Glutamatergic neuron (in vitro differentiated cells): Measurements from ENCODE around the gene RPL41. TPM values are rescaled to one million over a fixed set of nuclear protein-coding genes. Genes with fewer than 3 reads are reported as not detected.
"Not testable (repeated sequence)": the region's sequence is repeated elsewhere in the genome, so short reads cannot be mapped to it uniquely, and the experiment has no call there.

Experiments used
- DNase-seq: peaks from one replicate; pipeline ENCODE4 v3.0.0; 2022
- H3K27ac Mint-ChIP-seq: one replicate; pipeline ENCODE4 v1.8.0; 2020; ENCODE audit warnings: mild to moderate bottlenecking, mixed read lengths, inconsistent platforms; ENCODE audit not compliant: unreplicated experiment
- H3K27me3 Mint-ChIP-seq: one replicate; pipeline ENCODE4 v1.8.0; 2020; ENCODE audit warnings: mild to moderate bottlenecking, moderate library complexity, mixed read lengths, inconsistent platforms; ENCODE audit not compliant: unreplicated experiment
- H3K36me3 Mint-ChIP-seq: one replicate; pipeline ENCODE4 v1.8.0; 2020; ENCODE audit warnings: mild to moderate bottlenecking, mixed read lengths, inconsistent platforms; ENCODE audit not compliant: unreplicated experiment
- H3K4me1 Mint-ChIP-seq: one replicate; pipeline ENCODE4 v1.8.0; 2020; ENCODE audit warnings: mild to moderate bottlenecking, low read depth, mixed read lengths, inconsistent platforms; ENCODE audit not compliant: unreplicated experiment
- H3K4me3 Mint-ChIP-seq: one replicate; pipeline ENCODE4 v1.8.0; 2020; ENCODE audit warnings: mild to moderate bottlenecking, mixed read lengths, inconsistent platforms; ENCODE audit not compliant: unreplicated experiment
- H3K9me3 Mint-ChIP-seq: one replicate; pipeline ENCODE4 v1.8.0; 2020; ENCODE audit warnings: mild to moderate bottlenecking, moderate library complexity, mixed read lengths, inconsistent platforms; ENCODE audit not compliant: unreplicated experiment
- long read RNA-seq: library from polyadenylated mRNA; unstranded; transcript quantifications from one replicate; pipeline ENCODE4 v2.0.0, GENCODE V29; 2020; ENCODE audit not compliant: unreplicated experiment
- total RNA-seq: library from RNA; stranded (reverse); fragmentation: NEBNext Ultra II Directional; extraction: Animal tissue kit (Norgen Biotek cat#: 25700); gene quantifications from one replicate; pipeline ENCODE4 v1.2.1, GENCODE V29; 2021; ENCODE audit not compliant: unreplicated experiment
- TF ChIP-seq, protein P1 (sequence below): fragments of 200-600 bp; sonication (generic); IDR thresholded peaks from one replicate; pipeline ENCODE4 v1.5.0; 2021; ENCODE audit not compliant: partially characterized antibody, unreplicated experiment

RPL41 gene
- 1,433 TPM for total RNA-seq
- long read RNA-seq, transcript RPL41-202 (4 exons, 469 nt) = major isoform, 1,552 of 1,690 reads
- long read RNA-seq, transcript RPL41-204 (3 exons, 699 nt) = minor isoform, 101 of 1,690 reads
- long read RNA-seq, partial matches to known transcripts = 2 of 1,690 reads
- long read RNA-seq, other reads (novel, unspliced or antisense) = 28 of 1,690 reads

DNA sequence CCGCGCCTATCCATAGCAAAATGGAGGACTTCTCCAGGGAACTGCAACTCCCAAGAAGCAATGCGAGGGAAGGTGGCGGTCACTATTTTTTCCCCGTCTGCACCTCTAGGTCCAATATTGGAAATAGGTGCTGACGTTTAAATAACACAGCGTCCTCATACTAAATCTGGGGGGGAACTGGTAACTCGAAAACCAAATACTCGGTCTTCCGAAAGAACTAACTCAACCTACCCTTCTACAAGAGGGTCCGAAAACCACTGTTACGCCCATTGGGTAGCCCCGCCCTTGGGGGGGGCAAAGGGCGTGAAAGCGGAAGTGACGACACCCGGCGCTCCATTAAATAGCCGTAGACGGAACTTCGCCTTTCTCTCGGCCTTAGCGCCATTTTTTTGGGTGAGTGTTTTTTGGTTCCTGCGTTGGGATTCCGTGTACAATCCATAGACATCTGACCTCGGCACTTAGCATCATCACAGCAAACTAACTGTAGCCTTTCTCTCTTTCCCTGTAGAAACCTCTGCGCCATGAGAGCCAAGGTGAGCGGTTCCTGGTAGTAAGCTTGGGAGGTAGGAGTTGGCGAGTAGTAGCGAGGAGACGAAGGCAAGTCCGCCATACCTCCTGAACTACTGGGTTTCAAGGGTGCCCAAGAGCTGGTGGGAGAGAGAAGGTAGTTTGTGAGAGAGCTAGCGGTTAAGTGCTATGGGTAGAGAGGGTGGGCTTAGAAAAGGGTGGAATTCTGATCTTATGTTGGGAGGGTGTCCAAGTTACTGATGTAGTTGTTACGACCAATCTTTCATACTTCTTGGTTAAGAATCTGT, at the start of gene RPL41:
TSS of gene RPL41 (plus strand) at position 367 of the 815 bp plus-strand sequence.
- no peaks in the 10 kb centered on the region for H3K36me3 Mint-ChIP-seq
- peak within 1 kb of the TSS; percentile 99 for H3K27ac Mint-ChIP-seq
- TF ChIP-seq, protein P1, sequence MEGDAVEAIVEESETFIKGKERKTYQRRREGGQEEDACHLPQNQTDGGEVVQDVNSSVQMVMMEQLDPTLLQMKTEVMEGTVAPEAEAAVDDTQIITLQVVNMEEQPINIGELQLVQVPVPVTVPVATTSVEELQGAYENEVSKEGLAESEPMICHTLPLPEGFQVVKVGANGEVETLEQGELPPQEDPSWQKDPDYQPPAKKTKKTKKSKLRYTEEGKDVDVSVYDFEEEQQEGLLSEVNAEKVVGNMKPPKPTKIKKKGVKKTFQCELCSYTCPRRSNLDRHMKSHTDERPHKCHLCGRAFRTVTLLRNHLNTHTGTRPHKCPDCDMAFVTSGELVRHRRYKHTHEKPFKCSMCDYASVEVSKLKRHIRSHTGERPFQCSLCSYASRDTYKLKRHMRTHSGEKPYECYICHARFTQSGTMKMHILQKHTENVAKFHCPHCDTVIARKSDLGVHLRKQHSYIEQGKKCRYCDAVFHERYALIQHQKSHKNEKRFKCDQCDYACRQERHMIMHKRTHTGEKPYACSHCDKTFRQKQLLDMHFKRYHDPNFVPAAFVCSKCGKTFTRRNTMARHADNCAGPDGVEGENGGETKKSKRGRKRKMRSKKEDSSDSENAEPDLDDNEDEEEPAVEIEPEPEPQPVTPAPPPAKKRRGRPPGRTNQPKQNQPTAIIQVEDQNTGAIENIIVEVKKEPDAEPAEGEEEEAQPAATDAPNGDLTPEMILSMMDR = no peak

DNA sequence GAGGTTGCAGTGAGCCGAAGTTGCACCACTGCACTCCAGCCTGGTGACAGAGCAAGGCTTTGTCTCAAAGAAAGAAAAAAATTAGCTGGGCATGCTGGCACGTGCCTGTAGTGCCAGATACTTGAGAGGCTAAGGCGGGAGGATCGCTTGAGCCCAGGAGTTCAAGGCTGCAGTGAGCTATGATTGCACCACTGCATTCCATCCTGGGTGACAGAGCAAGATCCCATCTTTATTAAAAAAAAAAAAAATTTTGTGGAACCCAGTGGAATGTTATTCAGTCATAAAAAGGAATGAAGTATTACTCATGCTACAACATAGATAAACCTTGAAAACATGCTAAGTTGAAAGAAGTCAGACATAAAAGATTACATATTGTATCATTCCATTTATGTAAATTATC, 44.8 kb upstream of the RPL41 start:
- Mint-ChIP-seq H3K27me3 (peaks cover 4% of the 10 kb centered on the region), H3K27ac (no peak overlapping the region), H3K4me3 (no peak overlapping the region), H3K36me3 (no peaks in the 10 kb centered on the region), H3K4me1 (no peaks in the 10 kb centered on the region), H3K9me3 (peaks cover under 1% of the 10 kb centered on the region)
- no peak for DNase-seq
- TF ChIP-seq, protein P1 = no peak

More for the DNA sequence above, at the start of gene RPL41:
- Mint-ChIP-seq H3K4me3 (peak within 1 kb of the TSS; percentile 98), H3K9me3 (peaks cover 17% of the 10 kb centered on the region), H3K4me1 (peaks cover 18% of the 10 kb centered on the region), H3K27me3 (peaks cover 15% of the 10 kb centered on the region)
- peak; percentile 92 for DNase-seq

DNA sequence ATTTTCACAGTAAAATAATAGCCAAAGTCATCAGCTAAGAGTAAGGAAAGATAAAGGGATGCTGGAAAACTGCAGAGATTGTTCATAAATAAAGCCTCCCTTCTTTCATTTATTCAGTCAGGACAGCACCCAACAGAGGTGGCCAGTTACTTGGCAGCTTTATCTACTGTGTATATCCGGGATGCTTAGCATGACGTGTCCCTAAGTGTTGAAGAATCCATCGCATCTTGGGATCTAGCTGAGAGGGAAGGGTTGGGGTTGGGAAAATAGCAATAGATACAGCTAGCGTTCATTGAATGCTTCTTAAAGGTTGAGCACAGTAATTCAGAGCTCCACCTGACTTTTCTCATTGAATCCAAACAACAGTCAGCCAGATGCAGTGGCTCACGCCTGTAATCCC, 42.0 kb upstream of the RPL41 start:
- no peaks in the 10 kb centered on the region for H3K4me1 Mint-ChIP-seq
- peaks cover 6% of the 10 kb centered on the region for H3K27me3 Mint-ChIP-seq
- H3K36me3 Mint-ChIP-seq = no peaks in the 10 kb centered on the region
- H3K9me3 Mint-ChIP-seq = peaks cover 5% of the 10 kb centered on the region
- H3K27ac Mint-ChIP-seq = peak overlapping the region; percentile 28
- H3K4me3 Mint-ChIP-seq = no peak overlapping the region
- no peak for DNase-seq
- TF ChIP-seq, protein P1 = no peak

DNA sequence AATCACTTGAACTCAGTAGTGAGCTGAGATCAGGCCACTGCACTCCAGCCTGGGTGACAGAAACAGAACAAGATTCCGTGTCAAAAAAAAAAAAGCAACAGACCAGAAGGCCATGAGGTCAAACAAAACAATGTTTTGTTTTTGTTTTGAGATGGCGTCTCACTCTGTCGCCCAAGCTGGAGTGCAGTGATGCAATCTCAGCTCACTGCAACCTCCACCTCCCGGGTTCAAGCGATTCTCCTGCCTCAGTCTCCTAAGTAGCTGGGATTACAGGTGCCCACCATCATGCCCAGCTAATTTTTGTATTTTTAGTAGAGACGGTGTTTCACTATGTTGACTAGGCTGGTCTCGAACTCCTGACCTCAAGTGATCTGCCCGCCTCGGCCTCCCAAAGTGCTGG, 38.5 kb upstream of the RPL41 start:
- not testable (repeated sequence) for H3K4me3 Mint-ChIP-seq, H3K36me3 Mint-ChIP-seq

DNA sequence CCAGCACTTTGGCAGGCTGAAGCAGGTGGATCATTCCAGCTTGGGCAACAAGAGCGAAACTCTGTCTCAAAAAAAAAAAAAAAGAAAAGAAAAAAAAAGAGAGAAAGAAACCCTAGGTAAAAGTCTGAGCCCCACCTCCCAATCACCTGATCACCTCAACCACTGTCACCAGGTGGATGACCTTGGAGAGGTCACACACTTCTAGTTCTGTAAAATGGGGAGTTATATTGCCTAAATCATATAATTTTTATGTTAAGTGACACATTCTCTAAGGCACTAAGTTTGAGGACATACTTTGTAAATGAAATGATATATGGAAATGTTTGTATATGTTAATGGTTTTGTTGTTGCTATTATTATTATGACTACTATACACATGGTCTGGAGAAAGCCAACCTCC, 38.0 kb upstream of the RPL41 start:
- H3K27me3 Mint-ChIP-seq = peaks cover 6% of the 10 kb centered on the region
- peak overlapping the region; percentile 80 for H3K4me3 Mint-ChIP-seq
- no peaks in the 10 kb centered on the region for H3K4me1 Mint-ChIP-seq
- no peak overlapping the region for H3K27ac Mint-ChIP-seq
- H3K36me3 Mint-ChIP-seq = no peaks in the 10 kb centered on the region
- no peak for DNase-seq
- H3K9me3 Mint-ChIP-seq = peaks cover 7% of the 10 kb centered on the region
- TF ChIP-seq, protein P1 = no peak

More for the DNA sequence above, 38.5 kb upstream of the RPL41 start:
- not testable (repeated sequence) for H3K27ac Mint-ChIP-seq, H3K9me3 Mint-ChIP-seq, DNase-seq, H3K27me3 Mint-ChIP-seq, H3K4me1 Mint-ChIP-seq
